Stimulated activated CD8-positive, alpha-beta memory T cell treated with anti-CD3 and anti-CD28 coated beads, Interleukin-12 subunit alpha, Interleukin-12 subunit beta, amount 100 ng/mL, for 1 hour (primary cell): ENCODE measurements around the gene MFSD2A.
"Not testable (repeated sequence)": the region's sequence is repeated elsewhere in the genome, so short reads cannot be mapped to it uniquely, and the experiment has no call there.

Experiments
- DNase-seq: peaks from one replicate; pipeline ENCODE4 v3.0.0-alpha.2; 2020; ENCODE audit warnings: low read depth

Gene MFSD2A

DNA sequence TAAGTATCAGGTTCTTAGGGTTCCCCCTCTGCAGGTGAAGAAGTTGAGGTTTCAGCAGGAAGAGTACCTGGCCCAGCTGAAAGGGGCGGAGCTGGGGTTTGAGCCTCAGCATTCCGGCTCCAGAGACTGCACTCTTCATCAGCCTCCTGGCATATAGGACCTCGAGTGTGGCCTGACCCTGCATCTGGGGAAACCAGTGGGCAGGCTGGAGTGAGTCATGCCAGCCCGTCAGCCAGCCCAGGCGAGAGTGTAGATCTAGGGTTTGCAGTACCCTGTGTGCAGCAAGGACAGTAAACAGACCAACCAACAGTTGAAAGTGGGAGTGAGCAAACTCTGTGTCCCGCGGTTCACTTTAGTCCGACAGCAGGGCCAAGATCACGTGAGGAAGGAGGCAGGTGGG is 14.1 kb downstream of the MFSD2A start:
- DNase-seq = no peak

DNA sequence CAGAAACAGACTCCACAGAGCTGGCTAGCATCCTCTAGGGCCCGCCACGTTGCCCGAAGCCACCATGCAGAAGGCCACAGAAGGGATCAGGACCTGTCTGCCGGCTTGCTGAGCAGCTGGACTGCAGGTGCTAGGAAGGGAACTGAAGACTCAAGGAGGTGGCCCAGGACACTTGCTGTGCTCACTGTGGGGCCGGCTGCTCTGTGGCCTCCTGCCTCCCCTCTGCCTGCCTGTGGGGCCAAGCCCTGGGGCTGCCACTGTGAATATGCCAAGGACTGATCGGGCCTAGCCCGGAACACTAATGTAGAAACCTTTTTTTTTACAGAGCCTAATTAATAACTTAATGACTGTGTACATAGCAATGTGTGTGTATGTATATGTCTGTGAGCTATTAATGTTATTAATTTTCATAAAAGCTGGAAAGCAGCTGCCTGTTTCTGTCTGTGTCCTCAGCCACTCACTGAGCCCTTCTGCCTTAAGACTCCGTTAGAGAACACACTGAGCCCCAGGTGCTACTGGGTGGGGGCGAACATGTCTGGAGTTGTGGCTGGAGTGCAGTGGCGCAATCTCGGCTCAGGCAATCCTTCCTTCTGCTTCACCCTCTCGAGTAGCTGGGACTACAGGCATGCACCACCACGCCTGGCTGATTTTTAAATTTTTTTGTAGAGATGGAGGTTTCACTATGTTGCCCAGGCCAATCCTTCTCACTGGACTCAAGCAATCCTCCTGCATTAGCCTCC is 14.8 kb downstream of the MFSD2A start:
- DNase-seq = no peak

DNA sequence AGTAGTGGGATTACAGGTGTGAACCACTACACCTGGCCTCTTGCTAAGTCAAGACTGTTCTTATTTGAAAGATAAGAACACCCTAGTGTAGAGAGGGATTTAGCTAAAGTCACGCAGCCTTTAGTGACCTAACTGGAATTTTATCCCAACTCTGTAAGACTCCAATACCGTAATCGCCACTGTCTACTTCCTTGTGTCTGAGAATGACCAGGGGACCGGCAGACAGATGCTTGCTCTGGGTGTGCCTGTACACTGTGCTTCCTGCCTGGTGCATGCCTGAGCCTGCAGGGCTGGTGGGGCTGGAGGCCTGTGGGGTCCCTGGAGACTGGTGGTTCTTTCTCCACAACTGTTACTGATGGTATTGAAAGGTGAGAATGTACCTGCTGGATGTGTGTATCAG is 15.3 kb downstream of the MFSD2A start:
- no peak for DNase-seq

DNA sequence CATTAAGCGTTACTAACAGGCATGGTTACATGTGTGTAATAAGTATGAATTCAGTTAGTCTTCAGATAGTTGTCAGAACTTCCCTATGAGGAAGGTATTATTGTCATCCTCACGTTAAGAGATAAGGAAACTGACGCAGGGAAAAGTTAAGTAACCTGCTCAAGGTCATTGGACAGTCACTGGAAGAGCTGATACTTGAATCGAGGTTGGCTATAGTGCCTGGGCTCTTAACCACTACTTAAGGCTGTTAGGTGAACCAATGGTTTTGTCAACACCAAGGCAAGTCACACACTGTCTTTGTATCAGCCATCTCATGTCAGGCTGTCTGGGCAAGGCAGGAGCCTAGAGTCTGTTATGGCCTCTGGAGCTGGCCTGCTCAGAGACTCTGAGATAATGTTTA is 16.2 kb downstream of the MFSD2A start:
- no peak for DNase-seq

DNA sequence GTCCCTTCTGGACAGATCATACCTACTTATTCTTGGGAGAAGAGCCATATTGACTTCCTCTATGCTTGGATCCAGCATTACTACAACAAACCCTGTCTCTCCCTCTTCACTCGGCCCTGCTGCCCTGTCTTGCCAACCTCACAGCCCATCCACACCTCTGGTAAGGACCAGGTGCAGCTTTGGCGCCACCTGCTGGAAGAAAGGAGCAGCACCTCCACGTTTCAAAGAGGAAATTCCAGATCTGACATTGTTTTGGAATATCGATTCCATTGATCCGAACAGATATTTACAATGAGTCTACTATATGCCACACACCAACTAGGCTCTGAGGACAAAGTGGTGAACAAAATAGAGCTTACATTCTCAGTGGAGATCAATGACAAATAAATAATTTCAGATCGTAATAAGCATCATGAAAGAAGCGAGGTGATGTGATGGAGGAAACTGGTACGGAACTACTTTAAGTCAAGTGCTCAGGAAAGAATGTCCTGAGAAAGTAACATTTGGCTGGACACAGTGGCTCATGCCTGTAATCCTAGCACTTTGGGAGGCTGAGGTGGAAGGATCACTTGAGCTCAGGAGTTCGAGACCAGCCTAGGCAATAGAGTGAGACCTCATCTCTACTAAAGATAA is 18.7 kb downstream of the MFSD2A start:
- peak; percentile 68 for DNase-seq

DNA sequence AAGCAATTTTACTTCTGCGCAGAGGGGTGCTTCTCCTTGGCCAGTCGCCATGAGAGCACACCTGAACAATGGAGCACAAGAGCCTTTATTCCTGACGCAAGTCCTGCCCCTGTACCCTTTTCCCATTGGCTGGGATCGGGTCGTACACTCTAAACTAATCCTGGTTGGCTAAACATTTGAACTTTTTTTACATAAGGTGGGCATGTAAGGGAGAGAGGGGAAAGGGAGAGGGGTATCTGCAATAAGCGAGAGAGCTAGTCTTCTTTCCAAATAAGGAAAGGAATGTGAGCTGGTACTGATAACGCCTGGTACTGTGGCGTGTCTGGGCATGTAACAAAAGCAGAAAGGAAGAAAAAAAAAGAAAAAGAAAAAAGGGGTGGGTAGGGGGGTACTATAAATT is 21.8 kb downstream of the MFSD2A start:
- no peak for DNase-seq

DNA sequence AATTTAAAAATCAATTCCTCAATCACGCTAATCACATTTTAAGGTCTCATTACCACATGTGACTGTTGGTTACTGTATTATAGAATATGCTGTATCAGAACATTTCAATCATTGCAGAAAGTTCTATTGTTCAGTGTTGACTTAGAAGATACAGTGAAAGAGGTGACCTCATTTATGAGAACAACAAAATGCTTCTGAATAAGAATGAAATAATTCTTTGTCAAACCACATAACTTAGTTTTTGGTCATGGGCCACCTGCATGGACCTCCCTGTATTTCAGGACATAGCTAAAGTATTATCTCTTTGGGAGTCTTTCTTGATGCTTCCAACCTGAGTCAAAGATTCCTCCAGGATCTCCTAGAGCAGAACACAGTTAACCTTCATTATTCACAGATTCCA is 22.3 kb downstream of the MFSD2A start:
- no peak for DNase-seq

DNA sequence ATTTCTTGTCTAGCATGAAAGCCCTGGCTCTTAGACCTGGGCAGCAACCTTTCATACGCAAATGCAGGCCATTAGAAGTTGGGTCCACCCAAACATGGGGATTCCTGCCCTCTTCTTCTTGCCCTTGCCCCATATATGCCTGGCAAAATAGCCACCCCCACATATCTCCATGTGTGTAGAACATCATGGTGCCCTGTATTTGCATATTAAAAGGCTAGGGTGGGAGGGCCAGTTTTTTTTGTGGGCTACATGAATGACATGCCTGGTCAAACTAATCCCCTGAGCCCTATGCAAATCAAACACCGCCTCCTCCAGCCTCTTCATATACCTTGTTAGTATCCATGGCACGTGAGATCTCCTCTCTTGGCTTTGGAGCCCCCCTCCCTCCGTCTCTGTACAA is 24.7 kb downstream of the MFSD2A start:
- DNase-seq = no peak

DNA sequence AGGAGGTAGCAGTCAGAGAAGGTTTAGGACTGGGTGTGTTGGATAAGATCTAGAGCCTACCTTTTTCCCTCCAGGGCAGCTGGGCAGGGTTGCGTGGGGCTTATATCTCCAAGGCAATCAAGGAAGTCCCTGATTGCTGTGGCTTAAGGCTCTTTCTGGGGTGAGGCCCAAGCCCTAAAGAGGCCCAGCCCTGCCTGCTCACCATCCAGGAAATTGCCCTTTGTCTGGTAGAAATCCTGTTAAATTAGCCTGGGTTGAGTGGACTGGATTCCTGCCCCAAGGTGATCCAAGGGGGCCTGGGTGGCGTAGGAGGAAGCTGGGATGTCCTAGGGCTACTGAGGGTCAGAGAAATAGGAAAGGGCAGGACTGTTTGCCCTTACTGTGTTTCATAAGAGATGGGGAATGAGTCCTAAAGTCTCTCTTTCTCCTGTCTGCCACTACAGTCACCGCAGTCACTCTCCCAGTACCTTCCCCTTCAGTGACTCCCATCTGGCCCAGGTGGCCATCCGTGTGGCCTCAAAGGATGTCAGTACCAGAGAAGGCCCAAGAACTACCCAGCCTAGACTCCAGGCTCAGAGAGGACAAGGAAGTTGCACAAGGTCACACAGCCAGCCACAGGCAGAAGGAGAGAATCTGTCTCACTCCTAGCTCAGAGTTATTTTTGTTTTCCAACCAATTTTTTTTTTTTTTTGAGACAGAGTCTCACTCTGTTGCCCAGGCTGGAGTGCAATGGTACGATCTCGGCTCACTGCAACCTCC is 25.8 kb downstream of the MFSD2A start:
- DNase-seq = no peak

DNA sequence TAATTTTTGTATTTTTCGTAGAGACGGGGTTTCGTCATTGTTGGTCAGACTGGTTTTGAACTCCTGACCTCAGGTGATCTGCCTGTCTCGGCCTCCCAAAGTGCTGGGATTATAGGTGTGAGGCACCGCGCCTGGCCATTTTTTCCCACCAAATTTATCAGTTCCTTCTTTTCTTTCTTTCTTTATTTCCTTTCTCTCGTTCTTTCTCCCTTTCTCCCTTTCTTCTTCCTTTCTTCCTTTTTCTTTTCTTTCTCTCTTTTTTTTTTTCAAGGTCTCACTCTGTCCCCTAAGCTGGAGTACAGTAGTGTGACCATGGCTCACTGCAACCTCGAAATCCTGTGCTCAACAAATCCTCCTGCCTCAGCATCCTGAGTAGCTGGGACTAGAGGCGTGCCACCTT is 26.4 kb downstream of the MFSD2A start:
- no peak for DNase-seq

DNA sequence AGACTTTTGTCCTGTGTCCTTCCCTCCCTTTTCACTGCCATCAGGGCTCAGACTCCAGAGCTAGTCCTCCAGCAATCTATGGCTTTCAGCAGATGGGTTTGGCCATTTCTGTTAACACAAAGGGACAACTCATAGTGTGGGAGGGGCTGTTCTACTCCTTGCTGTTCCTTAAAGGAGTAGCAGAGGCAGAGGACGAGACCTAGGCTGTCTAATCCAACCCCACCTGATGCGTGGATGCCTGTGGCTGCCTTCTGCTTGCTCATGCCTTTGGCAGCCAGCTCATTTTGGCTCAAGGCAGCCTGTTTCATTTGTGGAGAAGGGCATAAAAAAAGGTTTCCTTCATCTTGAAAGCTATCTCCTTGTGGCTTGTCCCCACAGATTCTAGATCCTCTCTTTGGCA is 27.0 kb downstream of the MFSD2A start:
- DNase-seq = no peak

DNA sequence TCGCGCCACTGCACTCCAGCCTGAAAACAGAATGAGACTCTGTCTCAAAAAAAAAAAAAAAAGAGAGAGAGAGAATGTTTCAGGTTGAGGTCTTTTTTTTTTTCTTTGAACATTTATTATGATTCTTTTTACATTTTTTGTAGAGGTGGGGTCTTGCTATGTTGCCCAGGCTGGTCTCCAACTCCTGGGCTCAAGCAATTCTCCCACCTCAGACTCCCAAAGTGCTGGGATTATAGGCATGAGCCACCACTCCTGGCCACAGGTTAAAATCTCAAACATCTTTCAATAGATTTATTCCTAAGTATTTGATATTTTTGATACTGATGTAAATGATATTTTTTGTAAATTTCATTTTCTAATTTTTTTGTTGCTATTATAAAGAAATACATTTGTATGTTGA is 29.5 kb downstream of the MFSD2A start:
- not testable (repeated sequence) for DNase-seq

DNA sequence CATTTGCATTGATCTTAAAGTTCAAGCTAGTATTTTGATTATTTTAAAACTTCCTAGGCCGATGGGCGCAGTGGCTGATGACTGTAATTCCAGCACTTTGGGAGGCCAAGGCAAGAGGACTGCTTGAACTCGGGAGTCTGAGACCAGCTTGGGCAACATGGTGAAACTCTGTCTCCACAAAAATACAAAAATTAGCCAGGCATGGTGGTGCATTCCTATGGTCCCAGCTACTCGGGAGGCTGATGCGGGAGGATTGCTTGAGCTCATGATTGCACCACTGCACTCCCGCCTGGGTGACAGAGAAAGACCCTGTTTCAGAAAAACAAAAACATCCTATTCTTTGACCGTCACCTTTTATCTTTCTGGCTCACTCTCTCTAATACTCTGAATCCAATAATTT is 30.0 kb downstream of the MFSD2A start:
- DNase-seq = no peak

DNA sequence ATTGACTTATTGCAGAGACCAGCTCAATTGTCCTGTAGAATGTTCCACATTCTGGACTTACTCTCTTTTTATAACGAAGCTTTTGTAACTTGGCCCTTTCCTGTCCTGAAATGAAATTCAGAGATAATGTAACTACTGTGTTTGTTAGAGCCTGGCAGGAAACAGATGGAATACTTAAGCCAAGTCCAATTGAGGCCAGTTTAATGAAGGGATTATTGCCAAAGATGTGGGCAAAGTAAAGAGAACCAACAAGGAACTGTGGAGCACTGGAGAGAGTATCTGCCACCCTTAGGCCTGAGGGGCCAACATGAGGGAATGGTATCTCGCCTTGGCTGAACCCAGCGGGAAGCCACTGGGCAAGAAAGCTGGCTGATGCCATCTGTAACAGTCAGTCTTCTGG is 32.9 kb downstream of the MFSD2A start:
- DNase-seq = no peak

DNA sequence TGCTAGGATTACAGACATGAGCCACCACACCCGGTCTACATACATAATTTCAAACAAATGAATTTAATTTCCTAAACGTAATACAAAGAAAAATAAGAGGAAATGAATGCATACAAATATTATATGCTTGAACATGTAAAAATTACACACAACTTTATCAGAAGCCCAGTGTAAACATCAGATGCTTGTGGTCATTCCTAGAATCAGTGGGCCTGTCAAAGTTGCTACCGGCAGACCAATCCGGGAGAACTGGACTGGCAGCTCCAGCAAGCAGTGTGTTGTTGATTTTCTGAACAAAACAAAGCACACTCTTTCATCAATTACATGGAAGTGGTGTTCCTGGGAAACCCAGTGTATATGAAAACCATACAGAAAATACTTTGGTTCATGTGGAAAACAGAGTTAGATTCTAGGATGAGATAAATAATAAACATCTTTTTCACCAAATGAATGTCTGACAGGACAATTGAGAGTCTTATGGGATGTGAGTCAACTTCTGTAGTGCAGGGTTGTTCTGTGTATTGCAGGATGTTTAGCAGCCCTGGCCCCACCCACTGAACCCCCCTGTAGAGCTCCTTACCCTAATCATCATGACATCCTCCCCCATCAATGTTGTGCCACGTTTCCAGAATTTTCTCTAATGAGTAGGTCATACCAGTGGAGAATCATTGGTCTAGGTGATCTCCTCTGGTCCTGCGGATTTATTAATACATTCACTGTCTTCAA is 33.8 kb downstream of the MFSD2A start:
- DNase-seq = no peak

DNA sequence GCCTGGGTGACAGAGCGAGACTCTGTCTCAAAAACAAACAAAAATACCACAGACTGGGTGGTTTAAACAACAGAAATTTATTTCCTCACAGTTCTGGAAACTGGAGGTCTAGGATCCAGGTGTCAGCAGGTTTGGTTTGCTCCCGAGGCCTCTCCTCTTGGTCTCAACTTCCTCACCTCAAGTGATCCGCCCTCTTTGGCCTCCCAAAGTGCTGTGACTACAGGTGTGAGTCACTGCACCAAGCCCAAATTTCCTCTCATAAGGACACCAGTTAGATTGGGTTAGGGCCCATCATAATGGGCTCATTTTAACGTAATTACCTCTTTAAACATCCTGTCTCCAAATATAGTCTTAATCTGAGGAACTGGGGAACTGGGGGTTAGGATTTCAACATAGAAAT is 35.5 kb downstream of the MFSD2A start:
- DNase-seq = no peak

DNA sequence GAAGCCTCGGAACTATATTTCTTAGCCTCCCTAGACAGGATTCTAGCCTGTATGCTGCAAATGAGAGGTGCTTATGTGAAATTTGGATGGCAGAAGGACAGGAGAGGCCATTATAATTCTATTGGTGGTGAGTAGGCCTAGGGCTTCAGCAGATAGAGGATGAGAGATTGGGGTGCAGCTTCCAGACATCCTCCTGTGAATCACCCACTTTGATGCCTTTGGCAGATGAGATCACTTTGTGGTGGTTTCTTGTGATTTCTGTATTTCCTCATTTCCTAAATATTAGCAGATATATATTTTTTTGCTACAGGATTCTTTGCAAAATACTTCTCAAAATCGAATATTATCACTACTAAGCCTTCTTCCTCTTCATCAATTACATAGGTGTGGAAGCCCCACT is 37.3 kb downstream of the MFSD2A start:
- DNase-seq = no peak

DNA sequence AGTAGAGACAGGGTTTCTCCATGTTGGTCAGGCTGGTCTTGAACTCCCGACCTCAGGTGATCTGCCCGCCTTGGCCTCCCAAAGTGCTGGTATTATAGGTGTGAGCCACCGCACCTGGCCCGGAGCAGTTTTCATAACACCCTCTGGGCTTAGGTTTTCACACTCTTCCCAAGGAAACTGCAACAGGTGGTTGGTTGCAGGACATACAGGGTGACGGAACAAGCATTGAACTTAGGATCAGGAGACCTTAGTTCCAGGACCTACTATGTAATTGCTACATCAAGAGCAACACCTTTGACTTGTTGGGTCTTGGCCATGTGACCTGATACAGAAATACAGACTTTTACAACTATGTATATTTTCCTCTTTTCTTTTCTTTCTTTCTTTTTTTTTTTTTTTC is 37.9 kb downstream of the MFSD2A start:
- DNase-seq = no peak

DNA sequence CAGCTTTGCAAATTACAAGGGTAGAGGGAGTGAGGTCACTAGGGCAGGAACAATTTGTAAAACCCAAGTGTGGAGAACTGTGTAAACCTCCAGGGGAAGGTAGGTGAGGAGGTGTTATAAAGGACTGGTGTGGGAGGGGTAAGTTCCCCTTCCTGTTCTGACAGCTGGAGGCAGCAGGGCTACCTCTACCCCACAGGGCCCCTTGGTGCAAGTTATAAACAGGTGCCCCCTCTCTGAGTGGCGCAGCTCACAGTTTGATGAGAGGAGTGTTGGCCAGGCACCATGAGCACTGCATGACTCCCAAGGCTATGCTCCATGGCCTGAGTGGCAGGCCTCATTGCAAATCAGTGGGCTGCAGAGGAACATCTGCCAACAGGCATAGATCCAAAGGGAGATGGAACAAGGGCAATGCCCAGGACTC is 41.0 kb downstream of the MFSD2A start:
- peak; percentile 2 for DNase-seq

DNA sequence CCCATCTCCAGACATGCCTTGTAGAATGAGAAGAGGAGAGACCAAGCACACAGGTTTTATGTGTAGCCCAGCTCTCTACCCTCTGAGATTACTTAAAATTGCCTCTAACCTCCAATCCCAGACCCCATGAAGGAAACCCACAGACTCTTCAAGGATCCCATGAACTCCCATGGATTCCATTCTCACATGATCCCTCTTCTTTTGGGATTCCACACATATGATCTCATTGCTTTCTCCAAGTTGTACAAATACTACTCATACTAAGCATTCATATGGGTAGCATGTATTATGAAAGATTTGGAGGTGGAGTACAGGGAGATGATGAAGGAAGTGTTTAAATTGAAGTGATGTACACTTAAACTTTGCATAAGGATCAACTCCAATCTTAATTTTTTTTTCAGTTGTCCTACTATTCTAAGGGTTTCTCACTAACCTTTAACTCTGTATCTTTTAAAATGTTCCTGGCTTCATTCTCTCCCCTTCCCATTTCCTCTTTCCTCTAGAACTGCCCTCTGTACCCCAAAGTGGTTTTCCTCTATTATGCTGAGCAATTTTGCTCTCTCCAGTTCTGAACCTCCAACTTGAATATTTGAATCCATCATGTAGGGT is 41.6 kb downstream of the MFSD2A start:
- DNase-seq = no peak

DNA sequence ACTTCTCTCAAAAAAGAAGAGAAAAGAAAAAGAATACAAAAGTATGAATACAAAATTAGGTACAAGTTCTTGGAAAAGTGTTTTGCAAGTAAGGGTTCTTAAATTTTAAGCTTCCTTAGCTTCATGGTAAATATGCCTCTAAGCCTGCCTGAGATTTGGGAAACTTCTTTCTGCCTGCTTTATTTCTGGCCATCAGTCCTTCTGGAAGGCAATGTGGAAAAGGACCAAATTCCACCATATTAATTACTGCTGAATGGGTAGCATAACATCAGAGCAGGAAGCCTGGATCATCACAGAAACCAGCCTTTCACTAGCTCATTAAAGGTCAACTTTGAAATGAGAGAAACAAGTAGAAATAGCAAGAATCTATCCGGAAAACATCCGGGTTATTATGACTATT is 46.5 kb downstream of the MFSD2A start:
- no peak for DNase-seq
